Activated naive CD8-positive, alpha-beta T cell (primary cell): ENCODE measurements around the gene CAMTA1.
"Not testable (repeated sequence)": the region's sequence is repeated elsewhere in the genome, so short reads cannot be mapped to it uniquely, and the experiment has no call there.

Experiments
- H3K27ac Mint-ChIP-seq: one replicate; pipeline ENCODE4 v1.8.0; 2021; ENCODE audit warnings: mixed read lengths
- H3K27me3 Mint-ChIP-seq: one replicate; pipeline ENCODE4 v1.8.0; 2021; ENCODE audit warnings: mixed read lengths
- H3K36me3 Mint-ChIP-seq: one replicate; pipeline ENCODE4 v1.8.0; 2021; ENCODE audit warnings: mixed read lengths
- H3K4me1 Mint-ChIP-seq: one replicate; pipeline ENCODE4 v1.8.0; 2021; ENCODE audit warnings: low read depth, mixed read lengths
- H3K4me3 Mint-ChIP-seq: one replicate; pipeline ENCODE4 v1.8.0; 2021; ENCODE audit warnings: mild to moderate bottlenecking, mixed read lengths
- H3K9me3 Mint-ChIP-seq: one replicate; pipeline ENCODE4 v1.8.0; 2021; ENCODE audit warnings: low read depth, mixed read lengths

CAMTA1 gene

DNA sequence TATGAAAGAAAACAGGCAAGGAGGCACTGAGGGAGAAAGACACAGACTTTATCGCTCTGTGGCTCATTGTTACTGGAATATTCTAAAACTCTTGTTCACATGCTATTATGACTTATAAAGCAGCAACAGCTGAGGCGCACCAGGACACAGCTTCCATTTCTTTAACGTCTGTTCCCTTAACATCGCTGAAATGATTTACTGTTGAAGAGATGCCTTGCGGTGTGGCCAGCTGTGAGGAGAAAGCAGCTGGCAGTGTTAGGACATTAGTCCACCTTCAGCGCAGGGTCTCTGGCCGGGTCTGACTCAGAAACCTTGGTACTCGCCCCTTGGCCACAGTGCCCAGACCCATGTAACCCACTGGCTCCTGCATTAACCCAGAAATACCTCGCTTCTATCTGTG lies 995.7 kb downstream of the CAMTA1 start:
- Mint-ChIP-seq H3K27me3 (no peaks in the 10 kb centered on the region), H3K27ac (peak overlapping the region; percentile 22), H3K4me1 (peaks cover 21% of the 10 kb centered on the region), H3K4me3 (no peak overlapping the region), H3K9me3 (no peaks in the 10 kb centered on the region), H3K36me3 (peaks cover 9% of the 10 kb centered on the region)

DNA sequence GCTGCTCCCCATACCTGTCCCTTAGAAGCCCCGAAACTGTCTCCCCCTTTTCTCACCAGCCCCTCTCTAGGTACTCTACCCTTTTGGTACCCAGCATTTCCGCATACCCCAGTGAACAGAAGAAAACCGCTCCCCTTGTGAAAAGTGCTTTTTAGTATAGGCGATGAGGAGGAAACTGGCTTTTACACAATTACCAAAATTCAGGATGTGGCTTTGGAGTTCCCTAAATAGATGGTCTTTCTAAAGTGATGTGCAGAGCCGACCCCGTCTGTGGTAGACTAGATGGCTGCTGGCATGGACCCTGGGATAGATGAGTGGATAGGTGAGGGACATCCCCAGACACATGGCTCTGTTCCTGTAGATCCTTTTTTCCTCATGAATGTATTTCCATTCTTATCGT lies 996.2 kb downstream of the CAMTA1 start:
- Mint-ChIP-seq H3K9me3 (no peaks in the 10 kb centered on the region), H3K27me3 (no peaks in the 10 kb centered on the region), H3K36me3 (peaks cover 9% of the 10 kb centered on the region), H3K27ac (no peak overlapping the region), H3K4me1 (peaks cover 21% of the 10 kb centered on the region), H3K4me3 (peak overlapping the region; percentile 74)

DNA sequence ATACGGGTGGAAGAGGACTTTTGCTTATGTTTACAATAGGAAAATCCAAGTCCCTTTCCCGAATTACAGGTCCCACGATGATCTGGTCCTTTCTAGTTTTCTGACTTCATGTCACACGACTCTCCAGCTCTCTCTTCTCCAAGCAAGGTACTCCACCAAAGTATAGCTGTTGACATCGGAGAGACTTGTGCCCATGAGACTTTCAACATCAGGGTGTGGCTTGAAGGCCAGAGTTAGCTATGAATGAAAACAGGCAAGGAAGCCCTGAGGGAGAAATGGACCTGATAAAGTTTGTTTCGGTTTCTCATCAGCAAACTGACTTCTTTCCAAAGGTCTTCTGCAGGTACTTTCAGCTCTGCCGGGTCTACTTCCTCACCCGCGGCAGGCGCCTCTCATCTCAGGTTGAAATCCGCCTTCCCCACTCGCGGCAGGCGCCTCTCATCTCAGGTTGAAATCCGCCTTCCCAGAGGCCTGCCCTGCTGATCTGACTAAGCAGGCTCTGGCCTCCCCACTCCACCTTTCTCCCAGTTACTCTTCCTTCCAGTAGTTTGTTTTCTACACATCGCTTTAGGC lies 996.8 kb downstream of the CAMTA1 start:
- peaks cover 21% of the 10 kb centered on the region for H3K4me1 Mint-ChIP-seq
- peaks cover 9% of the 10 kb centered on the region for H3K36me3 Mint-ChIP-seq
- peak overlapping the region; percentile 74 for H3K4me3 Mint-ChIP-seq
- no peaks in the 10 kb centered on the region for H3K27me3 Mint-ChIP-seq
- H3K27ac Mint-ChIP-seq: peak overlapping the region; percentile 59
- H3K9me3 Mint-ChIP-seq: no peaks in the 10 kb centered on the region

DNA sequence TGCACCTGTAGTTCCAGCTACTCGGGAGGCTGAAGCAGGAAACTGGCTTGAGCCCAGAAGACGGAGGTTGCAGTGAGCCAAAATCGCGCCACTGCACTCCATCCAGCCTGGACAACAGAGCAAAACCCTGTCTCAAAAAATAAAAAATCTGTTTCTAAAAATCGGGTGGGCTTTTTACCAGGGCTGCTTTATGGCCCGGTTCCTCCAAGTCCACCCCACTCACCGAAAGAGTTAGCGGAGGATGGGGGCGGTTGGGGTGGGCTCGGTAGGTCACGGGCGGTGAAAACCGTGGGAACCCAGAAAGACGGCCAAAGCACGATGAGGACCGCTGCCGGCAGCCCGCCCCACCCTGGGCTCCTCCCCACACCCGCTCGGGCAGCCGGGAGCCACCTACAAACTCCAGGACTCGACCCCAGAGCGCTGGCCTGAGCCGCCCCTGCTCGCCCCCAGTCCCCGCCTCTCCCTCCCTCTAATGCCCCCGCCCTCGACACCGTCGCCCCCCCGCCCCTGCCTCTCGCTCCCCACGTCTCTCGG lies 998.0 kb downstream of the CAMTA1 start:
- H3K4me1 Mint-ChIP-seq: peaks cover 21% of the 10 kb centered on the region
- H3K27ac Mint-ChIP-seq: no peak overlapping the region
- peaks cover 10% of the 10 kb centered on the region for H3K36me3 Mint-ChIP-seq
- no peaks in the 10 kb centered on the region for H3K27me3 Mint-ChIP-seq
- H3K4me3 Mint-ChIP-seq: peak overlapping the region; percentile 74
- no peaks in the 10 kb centered on the region for H3K9me3 Mint-ChIP-seq

DNA sequence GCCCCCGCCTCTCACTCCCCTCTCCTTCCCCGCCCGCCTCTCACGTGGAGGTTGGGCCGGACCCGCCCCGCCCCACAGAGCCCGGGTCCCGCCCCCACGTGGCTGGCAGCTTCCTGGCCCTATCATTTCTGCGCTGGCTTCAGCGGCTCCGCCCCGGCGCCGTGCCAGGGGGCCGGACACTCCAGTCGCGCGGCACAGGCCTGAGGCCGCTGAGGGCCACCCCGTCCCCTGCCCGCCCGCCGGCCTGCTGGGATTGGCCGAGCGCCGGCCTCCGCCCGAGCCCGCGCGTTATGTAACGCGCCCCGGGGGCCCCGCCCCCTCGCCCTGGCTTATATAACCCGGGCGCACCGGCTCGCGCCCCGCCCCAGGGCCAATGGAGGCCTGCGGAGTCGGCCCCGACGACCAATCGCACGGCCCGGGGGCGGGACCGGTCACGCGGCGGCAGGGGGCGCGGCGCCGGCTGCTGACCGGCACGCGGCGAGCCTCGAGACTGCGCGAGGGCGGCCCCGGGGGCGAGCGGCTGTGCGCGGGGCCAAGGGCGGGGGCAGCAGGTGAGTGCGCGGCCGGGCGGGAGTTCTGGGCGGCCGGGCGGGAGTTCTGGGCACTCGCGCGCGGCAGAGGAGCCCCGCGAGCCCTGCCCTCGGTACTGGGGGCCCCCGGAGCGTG lies 998.7 kb downstream of the CAMTA1 start, which contains the start of gene PER3:
TSS of gene PER3 (plus strand) at position 466 of the 666 bp plus-strand sequence. CDS start 587 bp downstream, outside the sequence.
- H3K4me3 Mint-ChIP-seq: peak within 1 kb of the TSS; percentile 74
- H3K9me3 Mint-ChIP-seq: no peaks in the 10 kb centered on the region
- peaks cover 7% of the 10 kb centered on the region for H3K36me3 Mint-ChIP-seq
- no peak within 1 kb of the TSS for H3K27ac Mint-ChIP-seq
- H3K4me1 Mint-ChIP-seq: peaks cover 21% of the 10 kb centered on the region
- H3K27me3 Mint-ChIP-seq: no peaks in the 10 kb centered on the region

DNA sequence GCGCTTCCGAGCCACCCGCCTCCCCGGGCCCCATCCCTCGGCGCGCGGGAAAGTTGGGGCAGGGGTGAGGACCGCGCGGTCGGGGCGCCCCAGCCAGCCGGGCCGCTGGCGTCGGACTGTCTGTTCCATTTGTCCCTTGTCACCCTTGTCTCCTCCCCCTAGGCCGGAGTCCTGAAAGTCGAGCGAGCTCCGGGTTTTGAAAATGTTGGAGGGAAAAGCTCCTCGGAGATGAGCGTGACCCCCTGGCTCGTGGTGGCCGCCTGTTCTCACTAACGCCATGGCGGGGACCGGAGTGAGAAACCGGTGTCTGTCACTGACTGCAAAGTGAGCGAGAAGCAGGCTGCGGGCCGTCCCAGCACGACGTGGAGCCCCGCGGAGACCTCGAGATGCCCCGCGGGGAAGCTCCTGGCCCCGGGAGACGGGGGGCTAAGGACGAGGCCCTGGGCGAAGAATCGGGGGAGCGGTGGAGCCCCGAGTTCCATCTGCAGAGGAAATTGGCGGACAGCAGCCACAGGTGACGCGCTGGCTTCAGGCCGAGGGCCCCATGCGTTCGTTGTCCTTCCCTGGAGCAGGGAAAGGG lies 999.3 kb downstream of the CAMTA1 start:
- peak overlapping the region; percentile 73 for H3K4me3 Mint-ChIP-seq
- H3K27ac Mint-ChIP-seq: no peak overlapping the region
- no peaks in the 10 kb centered on the region for H3K9me3 Mint-ChIP-seq
- H3K4me1 Mint-ChIP-seq: peaks cover 21% of the 10 kb centered on the region
- H3K27me3 Mint-ChIP-seq: no peaks in the 10 kb centered on the region
- peaks cover 11% of the 10 kb centered on the region for H3K36me3 Mint-ChIP-seq

DNA sequence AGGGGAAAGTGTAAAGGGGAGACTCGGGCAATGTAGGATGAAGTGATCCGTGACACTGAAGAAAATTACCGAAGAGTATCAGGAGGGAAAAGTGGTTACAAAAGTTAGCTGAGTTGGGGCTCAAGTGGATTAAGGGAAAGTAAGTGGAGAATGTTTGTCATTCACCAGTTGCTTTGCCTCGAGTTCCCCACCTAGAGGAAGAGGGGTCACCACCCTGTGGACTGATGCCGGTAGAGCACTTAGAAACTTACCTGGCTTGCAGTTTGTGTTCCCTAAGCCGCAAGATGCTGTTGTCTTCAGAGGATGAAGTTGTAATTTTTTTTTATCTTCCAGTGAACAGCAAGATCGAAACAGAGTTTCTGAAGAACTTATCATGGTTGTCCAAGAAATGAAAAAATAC lies 999.9 kb downstream of the CAMTA1 start:
- peak overlapping the region; percentile 73 for H3K4me3 Mint-ChIP-seq
- no peaks in the 10 kb centered on the region for H3K27me3 Mint-ChIP-seq
- H3K36me3 Mint-ChIP-seq: peaks cover 16% of the 10 kb centered on the region
- no peaks in the 10 kb centered on the region for H3K9me3 Mint-ChIP-seq
- peaks cover 21% of the 10 kb centered on the region for H3K4me1 Mint-ChIP-seq
- no peak overlapping the region for H3K27ac Mint-ChIP-seq

DNA sequence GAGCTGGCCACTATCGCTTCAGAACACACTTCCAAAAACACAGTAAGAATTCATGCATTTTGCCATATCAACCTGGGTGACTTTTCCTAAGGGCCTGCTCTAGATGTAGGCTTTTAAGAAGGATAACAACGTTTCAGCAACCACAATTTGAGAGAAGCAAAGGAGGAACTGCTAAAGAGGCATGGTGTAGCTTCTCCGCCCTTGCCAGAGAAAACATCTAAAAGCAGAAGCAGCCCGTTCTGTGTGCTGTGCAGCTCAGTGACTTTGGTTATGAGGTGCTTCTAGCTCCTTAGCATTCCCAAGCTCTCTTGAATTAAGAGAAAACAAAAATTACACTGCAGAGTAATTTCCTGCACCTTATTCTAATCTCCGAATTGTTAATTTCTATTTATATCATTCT lies 1001.5 kb downstream of the CAMTA1 start:
- Mint-ChIP-seq H3K36me3 (peaks cover 24% of the 10 kb centered on the region), H3K27me3 (no peaks in the 10 kb centered on the region), H3K4me1 (peaks cover 15% of the 10 kb centered on the region), H3K4me3 (no peak overlapping the region), H3K9me3 (peaks cover 4% of the 10 kb centered on the region), H3K27ac (no peak overlapping the region)

DNA sequence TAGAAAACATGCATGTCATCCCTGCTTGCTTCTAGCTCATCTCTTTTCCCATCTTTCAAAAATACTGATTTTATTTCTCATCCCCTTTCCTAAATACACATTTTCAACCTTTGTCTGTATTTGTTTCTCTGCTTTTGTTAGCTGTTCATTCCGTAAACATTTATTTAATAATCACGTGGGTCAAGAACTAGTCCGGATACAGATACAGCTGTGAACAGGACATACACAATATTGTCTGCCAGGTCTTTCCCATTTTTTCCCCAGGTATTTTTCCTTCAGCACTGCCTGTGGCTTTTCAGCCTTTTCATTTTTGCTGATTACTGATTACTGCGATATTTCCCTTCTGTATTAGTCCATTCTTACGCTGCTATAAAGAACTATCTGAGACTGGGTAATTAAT lies 1004.6 kb downstream of the CAMTA1 start:
- Mint-ChIP-seq H3K4me1 (peaks cover 4% of the 10 kb centered on the region), H3K27me3 (no peaks in the 10 kb centered on the region), H3K27ac (no peak overlapping the region), H3K9me3 (peaks cover 5% of the 10 kb centered on the region), H3K36me3 (peaks cover 30% of the 10 kb centered on the region), H3K4me3 (no peak overlapping the region)

DNA sequence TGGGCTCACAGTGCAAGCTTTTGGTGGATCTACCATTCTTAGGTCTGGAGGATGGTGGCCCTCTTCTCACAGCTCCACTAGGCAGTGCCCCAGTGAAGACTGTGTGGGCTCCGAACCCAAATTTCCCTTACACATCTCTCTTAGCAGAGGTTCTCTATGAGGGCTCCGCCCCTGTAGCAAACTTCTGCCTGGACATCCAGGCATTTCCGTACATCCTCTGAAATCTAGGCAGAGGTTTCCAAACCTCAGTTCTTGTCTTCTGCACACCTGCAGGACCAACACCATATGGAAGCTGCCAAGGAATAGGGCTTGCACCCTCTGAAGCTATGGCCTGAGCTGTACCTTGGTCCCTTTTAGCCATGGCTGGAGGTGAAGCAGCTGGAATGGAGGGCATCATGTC lies 1005.8 kb downstream of the CAMTA1 start:
- peaks cover 30% of the 10 kb centered on the region for H3K36me3 Mint-ChIP-seq
- not testable (repeated sequence) for H3K27me3 Mint-ChIP-seq, H3K4me1 Mint-ChIP-seq, H3K9me3 Mint-ChIP-seq, H3K27ac Mint-ChIP-seq, H3K4me3 Mint-ChIP-seq

DNA sequence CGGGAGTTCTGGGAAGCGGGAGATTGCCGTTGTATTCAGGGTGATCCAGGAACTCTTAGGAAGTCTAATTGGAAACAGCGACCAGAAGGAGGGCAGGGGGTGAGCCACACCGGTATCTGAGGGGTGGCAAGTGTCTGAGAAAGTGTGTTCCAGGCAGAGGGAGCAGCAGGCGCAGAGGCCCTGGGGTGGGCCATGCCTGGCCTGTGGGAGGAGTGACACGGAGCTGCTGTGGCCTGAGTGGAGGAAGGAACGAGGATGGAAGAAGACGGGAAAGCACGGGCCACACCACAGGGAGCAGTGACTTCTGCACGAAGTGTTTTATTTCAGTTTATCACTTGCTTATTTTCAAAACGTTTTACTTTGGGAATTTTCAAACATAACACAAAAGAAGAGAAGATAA lies 1010.2 kb downstream of the CAMTA1 start:
- Mint-ChIP-seq H3K36me3 (peaks cover 19% of the 10 kb centered on the region), H3K27ac (no peak overlapping the region), H3K4me3 (no peak overlapping the region), H3K4me1 (no peaks in the 10 kb centered on the region), H3K27me3 (no peaks in the 10 kb centered on the region), H3K9me3 (peaks cover 5% of the 10 kb centered on the region)

DNA sequence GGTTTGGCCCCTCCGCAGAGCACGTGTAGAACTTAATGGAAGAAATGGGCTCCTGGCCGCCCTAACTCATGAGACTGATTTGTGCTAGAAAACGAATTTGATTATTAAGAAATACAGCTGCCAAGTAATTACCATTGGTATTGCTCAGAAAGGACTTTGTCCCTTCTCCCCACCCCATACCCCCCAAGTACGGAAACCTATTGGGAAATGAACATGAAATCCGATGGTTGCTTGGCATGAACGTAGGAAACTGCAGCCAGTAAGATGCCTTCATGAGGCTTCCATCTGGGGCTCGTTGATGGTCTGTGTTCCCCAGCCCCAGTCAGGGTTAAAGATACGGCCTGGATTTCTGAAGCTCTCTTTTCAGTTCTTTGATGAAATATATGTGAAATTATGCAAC lies 1020.2 kb downstream of the CAMTA1 start:
- no peak overlapping the region for H3K27ac Mint-ChIP-seq
- no peaks in the 10 kb centered on the region for H3K9me3 Mint-ChIP-seq
- H3K4me1 Mint-ChIP-seq: no peaks in the 10 kb centered on the region
- peaks cover 10% of the 10 kb centered on the region for H3K36me3 Mint-ChIP-seq
- H3K4me3 Mint-ChIP-seq: no peak overlapping the region
- no peaks in the 10 kb centered on the region for H3K27me3 Mint-ChIP-seq

DNA sequence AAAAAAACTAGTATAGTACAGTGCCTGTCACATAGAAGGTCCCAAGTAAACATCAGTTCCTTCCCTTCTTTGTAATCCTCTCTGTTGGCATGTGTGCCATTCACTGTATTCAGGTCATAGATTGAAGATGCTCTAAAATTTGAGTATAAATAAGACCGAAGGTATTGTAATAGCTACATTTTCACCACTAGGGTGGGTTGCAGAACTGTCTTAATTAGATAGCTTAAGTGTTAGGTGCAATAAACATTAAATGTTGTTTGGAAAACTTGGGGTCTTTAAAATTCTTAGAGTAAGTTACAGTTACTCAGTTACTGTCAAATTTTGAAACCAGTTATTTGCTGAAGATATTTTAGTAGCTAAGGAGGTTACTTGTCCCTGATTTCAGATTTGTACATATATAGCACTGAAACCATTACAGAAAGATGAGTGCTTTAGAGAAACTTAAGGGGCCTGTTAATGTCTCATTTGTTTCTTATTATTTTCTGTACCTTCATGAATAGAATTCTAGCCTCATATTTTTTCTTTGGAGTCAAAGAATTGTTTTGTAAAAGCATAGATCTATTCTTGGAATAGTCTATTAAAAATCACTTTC lies 1023.1 kb downstream of the CAMTA1 start:
- Mint-ChIP-seq H3K27me3 (no peaks in the 10 kb centered on the region), H3K4me3 (no peak overlapping the region), H3K27ac (no peak overlapping the region), H3K9me3 (peaks cover 6% of the 10 kb centered on the region), H3K36me3 (peaks cover 25% of the 10 kb centered on the region), H3K4me1 (no peaks in the 10 kb centered on the region)

DNA sequence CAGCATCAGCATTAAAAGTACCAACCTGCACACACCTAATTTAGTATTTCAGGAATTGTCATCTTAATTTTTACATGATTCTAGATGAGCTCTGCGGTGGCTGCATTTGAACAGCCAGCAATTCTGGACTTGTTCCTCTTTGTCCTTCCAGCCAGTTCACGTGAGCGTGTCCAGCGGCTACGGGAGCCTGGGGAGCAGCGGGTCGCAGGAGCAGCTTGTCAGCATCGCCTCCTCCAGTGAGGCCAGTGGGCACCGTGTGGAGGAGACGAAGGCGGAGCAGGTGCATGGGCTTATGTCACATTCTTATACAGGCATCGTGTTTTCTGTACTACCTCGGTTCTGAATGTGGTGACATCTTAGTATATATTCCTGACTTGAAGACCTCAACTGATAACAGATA lies 1024.5 kb downstream of the CAMTA1 start:
- no peak overlapping the region for H3K27ac Mint-ChIP-seq
- no peaks in the 10 kb centered on the region for H3K27me3 Mint-ChIP-seq
- H3K9me3 Mint-ChIP-seq: peaks cover 15% of the 10 kb centered on the region
- H3K4me1 Mint-ChIP-seq: no peaks in the 10 kb centered on the region
- H3K36me3 Mint-ChIP-seq: peaks cover 31% of the 10 kb centered on the region
- H3K4me3 Mint-ChIP-seq: no peak overlapping the region

DNA sequence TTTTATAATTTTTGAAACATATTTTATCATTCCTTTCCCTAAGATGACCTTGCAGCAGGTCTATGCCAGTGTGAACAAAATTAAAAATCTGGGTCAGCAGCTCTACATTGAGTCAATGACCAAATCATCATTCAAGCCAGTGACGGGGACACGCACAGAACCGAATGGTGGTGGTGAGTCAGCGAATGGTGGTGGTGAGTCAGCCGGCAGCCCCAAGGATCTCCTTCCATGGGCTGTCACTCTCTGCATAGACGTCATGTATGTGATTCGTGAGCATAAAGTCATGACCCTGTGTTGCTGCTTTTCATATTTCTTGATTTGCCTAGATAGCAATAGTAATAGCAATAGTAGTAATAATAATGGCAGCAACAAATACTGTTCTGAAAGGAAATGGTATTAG lies 1025.1 kb downstream of the CAMTA1 start:
- H3K27ac Mint-ChIP-seq: no peak overlapping the region
- no peak overlapping the region for H3K4me3 Mint-ChIP-seq
- H3K27me3 Mint-ChIP-seq: no peaks in the 10 kb centered on the region
- peaks cover 15% of the 10 kb centered on the region for H3K9me3 Mint-ChIP-seq
- no peaks in the 10 kb centered on the region for H3K4me1 Mint-ChIP-seq
- peaks cover 29% of the 10 kb centered on the region for H3K36me3 Mint-ChIP-seq
